ENCODE data around the gene ARL5A.

ARL5A gene

DNA sequence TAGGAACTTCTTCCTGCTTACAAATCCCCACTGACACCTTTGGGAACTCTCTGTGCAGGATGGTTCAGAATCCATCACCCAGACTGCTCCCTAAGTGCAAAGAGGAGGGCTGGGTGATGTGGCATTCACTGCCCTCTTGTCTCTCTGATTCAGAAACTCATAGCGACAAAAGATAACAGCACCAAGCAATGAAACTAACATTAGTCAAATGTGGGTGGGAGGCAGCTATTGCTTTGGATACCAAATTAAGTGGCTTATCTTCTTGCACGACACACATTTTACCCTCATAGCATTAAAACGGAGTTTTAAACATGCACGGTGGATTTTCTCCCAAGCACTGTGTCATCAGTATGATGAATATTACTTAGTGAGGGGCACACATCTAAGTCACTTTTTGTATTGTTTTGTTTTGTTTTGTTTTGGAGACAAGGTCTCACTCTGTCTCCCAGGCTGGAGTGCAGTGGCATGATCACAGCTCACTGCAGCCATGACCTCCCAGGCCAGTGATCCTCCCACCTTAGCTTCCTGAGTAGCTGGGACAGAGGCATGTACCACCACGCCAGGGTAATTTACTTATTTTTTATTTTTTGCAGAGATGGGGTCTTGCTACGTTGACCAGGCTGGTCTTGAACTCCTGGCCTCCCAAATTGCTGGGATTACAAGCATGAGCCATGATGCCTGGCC is 53.0 kb downstream of the ARL5A start:
- H3K4me3 ChIP-seq (ENCODE audit: low read depth, low read length) = no peak overlapping the region
- no peak for DNase-seq (ENCODE audit: low read depth)
- TF ChIP-seq, protein P1, sequence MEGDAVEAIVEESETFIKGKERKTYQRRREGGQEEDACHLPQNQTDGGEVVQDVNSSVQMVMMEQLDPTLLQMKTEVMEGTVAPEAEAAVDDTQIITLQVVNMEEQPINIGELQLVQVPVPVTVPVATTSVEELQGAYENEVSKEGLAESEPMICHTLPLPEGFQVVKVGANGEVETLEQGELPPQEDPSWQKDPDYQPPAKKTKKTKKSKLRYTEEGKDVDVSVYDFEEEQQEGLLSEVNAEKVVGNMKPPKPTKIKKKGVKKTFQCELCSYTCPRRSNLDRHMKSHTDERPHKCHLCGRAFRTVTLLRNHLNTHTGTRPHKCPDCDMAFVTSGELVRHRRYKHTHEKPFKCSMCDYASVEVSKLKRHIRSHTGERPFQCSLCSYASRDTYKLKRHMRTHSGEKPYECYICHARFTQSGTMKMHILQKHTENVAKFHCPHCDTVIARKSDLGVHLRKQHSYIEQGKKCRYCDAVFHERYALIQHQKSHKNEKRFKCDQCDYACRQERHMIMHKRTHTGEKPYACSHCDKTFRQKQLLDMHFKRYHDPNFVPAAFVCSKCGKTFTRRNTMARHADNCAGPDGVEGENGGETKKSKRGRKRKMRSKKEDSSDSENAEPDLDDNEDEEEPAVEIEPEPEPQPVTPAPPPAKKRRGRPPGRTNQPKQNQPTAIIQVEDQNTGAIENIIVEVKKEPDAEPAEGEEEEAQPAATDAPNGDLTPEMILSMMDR (IDR thresholded peaks at IDR 0.05; ENCODE audit: low read depth, low read length, missing control alignments) = no peak

DNA sequence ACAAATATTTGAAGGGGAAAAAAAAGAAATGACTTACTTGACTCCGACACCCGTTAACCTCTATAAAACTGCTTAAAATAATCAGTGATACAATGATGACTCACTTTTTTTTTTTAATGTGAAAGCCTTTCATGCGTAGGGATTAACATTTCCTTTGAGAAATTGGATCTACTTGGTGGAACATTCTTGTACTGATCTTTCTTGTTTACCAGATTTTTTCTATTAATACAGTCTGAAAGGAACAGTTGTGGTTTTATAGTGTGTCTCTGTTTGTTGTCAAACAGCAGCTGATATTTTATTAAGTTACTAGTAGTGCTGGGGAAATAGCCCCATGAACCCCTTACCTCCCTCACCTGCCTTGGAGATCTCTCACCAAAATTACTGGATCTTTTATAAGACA is 53.7 kb downstream of the ARL5A start:
- TF ChIP-seq, protein P1 (IDR thresholded peaks at IDR 0.05; ENCODE audit: low read depth, low read length, missing control alignments) = no peak
- H3K4me3 ChIP-seq (ENCODE audit: low read depth, low read length) = no peak overlapping the region
- no peak for DNase-seq (ENCODE audit: low read depth)

- H3K4me3 ChIP-seq (ENCODE audit: low read depth, low read length) = no peak overlapping the region
- TF ChIP-seq, protein P1 (IDR thresholded peaks at IDR 0.05; ENCODE audit: low read depth, low read length, missing control alignments) = no peak
- DNase-seq (ENCODE audit: low read depth) = peak; percentile 82
These were observed 56.4 kb downstream of the ARL5A start for GRCh38 chr2:151771599-151772358.

DNA sequence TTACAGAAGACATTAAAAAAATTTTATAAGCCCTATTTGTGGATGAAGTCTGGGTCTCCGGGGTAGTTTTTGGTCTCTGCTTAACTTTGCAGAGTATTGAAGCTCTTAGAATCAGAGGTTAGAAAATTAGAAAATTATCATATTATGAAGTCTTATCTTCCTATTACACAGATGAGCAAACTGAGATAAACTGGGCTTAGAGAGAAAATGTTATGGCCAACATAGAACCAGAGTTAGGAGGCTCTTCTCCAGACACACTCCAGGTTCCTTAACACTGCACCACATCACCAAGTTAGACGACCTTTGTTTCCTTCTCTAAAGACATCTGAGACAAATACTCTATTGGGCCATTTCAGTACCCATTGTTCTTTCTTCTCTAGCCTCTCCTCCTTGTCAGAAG is 57.2 kb downstream of the ARL5A start:
- no peak for DNase-seq (ENCODE audit: low read depth)
- TF ChIP-seq, protein P1 (IDR thresholded peaks at IDR 0.05; ENCODE audit: low read depth, low read length, missing control alignments) = no peak
- H3K4me3 ChIP-seq (ENCODE audit: low read depth, low read length) = no peak overlapping the region

GRCh38 chr2:151769606-151770005 is 58.6 kb downstream of the ARL5A start:
- no peak for DNase-seq (ENCODE audit: low read depth)
- no peak overlapping the region for H3K4me3 ChIP-seq (ENCODE audit: low read depth, low read length)
- TF ChIP-seq, protein P1 (IDR thresholded peaks at IDR 0.05; ENCODE audit: low read depth, low read length, missing control alignments) = no peak

DNA sequence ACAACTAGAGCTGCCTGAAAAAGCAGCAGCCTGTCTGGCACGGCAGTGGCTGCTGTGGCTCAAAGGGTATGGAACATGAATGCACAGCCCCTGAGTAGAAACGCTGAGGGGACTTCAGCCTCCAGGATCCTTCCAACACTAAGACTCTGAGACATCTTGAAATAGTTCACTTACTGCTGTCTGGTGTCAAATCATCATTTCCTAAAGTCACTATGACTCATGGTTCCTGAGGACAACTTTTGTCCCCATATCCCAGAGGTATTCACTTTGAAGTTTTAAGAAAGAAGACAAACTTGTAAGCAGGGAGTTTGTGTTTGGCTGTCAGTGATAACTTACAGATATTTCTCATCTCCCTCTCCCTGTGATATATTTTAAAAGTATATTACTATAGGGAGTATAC is 60.7 kb downstream of the ARL5A start:
- no peak for DNase-seq (ENCODE audit: low read depth)
- TF ChIP-seq, protein P1 (IDR thresholded peaks at IDR 0.05; ENCODE audit: low read depth, low read length, missing control alignments) = no peak
- H3K4me3 ChIP-seq (ENCODE audit: low read depth, low read length) = no peak overlapping the region
